HG03095 (cell line): ENCODE data around the gene PPFIA3.
A peak's percentile ranks its signal among the peaks of the same experiment; 100 is the strongest.
"Not testable (repeated sequence)": the region's sequence is repeated elsewhere in the genome, so short reads cannot be mapped to it uniquely, and the experiment has no call there.

Experiments used
- ATAC-seq: cut with Tn5 transposase; IDR thresholded peaks from one replicate; pipeline ENCODE4 v1.9.1; 2021; ENCODE audit warnings: moderate library complexity; ENCODE audit not compliant: unreplicated experiment

The PPFIA3 gene

DNA sequence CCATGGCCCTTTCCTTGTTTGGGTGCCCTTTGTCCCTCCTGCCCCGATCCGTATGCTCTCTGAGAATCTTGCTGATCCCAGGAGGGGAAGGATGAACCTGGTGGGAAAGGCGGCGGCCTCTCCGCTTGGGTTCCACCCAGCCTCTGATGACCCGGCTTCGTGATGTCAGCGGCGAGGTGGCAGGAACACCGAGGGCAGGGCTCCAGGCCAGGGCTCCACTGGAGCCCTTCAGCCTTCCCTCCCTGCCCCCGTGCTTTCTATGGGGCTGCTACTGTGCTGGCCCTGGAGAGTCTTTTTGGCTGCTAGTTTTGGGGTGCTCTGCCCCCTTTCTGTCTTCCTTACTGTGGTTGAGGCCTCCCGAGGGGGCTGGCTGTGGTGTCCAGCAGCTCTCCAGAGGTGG is 17.0 kb upstream of the PPFIA3 start:
- no peak for ATAC-seq

DNA sequence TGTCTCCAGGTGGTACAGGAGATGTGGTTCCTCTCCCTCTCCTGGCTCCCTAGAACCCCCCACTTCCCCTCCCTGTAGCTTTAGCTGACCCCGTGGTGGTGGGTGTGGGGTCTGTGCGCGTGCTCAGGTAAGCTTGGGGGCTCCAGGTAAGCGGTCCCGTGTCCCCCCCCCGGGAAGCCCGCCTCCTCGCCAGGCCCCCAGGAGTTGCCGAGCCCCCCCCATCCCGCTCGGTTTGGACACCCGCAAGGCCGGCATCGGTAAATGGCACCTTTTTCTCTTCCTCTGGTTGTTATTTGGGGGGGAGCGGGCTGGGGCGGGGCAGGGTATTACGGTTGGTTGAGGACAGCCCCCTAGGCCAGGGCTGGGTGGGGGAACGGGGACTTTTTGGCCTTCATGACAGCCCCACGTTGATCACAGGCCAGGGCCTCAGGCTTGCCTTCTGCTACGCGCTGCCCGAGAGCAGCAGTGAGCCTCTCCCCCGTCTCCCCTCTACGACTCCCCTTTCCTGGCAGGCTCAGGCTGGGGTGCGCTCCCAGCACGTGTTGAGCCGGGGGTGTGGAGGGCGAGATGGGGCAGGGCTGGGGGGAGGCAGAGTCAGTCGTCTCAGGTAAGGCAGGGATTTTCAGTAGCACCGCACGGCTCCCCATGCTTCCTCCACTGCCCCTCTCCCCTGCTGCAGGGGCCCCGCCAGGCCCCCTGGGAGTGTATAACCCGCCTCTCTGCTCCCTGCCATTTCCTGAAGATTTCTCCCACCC is 15.8 kb upstream of the PPFIA3 start:
- ATAC-seq, result no peak

GRCh38 chr19:49104229-49104864 is 15.0 kb upstream of the PPFIA3 start:
- ATAC-seq, result no peak

DNA sequence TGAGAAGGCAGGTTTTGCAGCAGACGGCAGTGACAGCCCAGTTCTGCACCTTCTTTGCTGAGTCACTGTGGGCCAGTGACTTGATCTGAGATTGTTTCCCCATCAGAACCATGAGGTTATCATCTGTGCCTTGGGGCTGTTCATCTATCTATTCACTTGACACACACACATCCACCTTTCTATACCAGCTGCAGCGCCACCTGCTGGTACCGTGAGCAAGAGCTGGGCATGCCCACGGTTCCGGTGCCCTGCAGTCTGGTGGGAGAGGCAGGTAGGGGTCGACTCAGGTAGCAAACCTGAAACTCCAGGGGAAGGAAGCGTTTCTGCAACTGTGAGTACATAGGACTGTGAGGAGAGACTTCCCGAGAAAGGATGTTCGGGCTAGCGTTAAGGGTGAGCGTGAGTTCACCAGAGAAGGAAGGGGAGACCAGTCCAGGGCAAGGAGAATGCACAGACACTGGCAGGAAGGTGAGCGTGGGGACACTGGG is 12.7 kb upstream of the PPFIA3 start:
- no peak for ATAC-seq

DNA sequence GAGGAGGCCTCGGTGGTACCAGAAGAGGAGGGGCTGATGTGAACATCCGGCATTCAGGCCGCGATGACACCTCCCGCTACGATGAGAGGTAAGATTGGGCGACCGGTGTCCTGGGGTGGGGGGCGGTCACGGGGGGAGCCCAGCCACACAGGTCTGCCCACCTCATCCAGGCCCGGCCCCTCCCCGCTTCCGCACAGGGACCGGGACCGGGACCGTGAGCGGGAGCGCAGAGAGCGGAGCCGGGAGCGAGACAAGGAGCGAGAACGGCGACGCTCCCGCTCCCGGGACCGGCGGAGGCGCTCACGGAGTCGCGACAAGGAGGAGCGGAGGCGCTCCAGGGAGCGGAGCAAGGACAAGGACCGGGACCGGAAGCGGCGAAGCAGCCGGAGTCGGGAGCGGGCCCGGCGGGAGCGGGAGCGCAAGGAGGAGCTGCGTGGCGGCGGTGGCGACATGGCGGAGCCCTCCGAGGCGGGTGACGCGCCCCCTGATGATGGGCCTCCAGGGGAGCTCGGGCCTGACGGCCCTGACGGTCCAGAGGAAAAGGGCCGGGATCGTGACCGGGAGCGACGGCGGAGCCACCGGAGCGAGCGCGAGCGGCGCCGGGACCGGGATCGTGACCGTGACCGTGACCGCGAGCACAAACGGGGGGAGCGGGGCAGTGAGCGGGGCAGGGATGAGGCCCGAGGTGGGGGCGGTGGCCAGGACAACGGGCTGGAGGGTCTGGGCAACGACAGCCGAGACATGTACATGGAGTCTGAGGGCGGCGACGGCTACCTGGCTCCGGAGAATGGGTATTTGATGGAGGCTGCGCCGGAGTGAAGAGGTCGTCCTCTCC is 11.5 kb upstream of the PPFIA3 start:
- ATAC-seq, result no peak

GRCh38 chr19:49109051-49109450 is 10.3 kb upstream of the PPFIA3 start:
- no peak for ATAC-seq

DNA sequence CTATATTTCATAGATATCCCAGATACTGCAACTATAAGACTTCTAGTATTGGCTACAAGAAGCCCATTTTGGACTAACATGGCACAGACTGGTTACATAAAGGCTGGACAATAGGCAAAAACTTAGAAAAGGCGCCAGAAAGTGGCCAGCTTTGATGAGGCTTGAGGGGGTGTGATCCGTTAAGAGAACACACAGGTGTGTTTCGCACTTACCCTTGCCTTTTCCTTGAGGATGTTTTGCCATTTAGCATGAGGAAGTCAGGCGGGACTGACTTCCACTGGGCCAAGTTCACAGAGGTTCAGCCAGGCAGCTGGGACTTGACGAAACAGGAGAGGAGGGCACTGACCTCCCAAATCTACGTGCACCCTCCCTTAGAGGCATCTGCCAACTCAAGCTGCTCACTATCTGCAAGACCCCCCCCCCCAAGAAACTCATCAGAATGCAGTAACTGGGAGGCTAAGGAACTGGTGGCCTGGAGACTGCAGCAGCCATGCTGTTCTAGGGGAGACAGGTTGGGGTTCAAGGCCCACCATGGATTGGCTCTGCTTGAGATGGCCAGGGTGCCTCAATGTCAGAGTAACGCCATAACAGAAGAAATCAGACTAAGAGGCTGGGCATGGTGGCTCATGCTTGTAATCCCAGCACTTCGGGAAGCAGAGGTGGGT is 9.6 kb upstream of the PPFIA3 start:
- ATAC-seq, result no peak

GRCh38 chr19:49110567-49110966 is 8.8 kb upstream of the PPFIA3 start:
- ATAC-seq, result no peak

DNA sequence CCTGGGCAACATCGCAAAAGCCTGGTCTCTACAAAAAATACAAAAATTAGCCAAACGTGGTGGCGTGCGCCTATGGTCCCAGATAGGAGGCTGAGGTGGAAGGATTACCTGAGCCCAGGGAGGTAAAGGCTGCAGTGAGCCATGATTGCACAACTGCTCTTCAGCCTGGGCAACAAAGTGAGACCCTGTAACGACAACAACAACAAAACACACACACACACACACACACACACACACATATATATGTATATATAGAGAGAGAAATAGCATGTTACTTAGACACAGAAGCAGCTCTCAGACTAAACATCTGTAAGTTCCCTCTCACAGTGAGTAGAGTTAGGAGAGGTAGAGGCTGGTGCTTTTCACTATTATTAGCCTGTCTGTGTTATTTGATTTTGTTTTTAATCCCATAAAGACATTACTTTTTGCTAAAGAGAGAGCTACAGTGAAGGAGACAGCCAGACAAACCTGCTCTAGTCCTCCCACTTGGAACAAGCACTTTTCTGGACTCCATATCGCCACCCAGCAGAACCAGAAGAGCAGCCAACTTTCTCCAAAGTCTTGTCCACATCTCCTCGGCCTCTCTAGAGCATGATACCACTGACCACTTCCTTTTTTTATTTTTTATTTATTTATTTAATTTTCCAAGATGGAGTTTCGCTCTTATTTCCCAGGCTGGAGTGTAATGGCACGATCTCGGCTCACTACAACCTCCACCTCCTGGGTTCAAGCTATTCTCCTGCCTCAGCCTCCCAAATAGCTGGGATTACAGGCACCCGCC is 7.9 kb upstream of the PPFIA3 start:
- ATAC-seq, result no peak

- ATAC-seq, result peak; percentile 44
Measured at GRCh38 chr19:49113762-49114629, 5.3 kb upstream of the PPFIA3 start, which contains the start of gene LIN7B. LIN7B (plus strand) TSS chr19:49114370; CDS start chr19:49114405, 35 bp downstream.

DNA sequence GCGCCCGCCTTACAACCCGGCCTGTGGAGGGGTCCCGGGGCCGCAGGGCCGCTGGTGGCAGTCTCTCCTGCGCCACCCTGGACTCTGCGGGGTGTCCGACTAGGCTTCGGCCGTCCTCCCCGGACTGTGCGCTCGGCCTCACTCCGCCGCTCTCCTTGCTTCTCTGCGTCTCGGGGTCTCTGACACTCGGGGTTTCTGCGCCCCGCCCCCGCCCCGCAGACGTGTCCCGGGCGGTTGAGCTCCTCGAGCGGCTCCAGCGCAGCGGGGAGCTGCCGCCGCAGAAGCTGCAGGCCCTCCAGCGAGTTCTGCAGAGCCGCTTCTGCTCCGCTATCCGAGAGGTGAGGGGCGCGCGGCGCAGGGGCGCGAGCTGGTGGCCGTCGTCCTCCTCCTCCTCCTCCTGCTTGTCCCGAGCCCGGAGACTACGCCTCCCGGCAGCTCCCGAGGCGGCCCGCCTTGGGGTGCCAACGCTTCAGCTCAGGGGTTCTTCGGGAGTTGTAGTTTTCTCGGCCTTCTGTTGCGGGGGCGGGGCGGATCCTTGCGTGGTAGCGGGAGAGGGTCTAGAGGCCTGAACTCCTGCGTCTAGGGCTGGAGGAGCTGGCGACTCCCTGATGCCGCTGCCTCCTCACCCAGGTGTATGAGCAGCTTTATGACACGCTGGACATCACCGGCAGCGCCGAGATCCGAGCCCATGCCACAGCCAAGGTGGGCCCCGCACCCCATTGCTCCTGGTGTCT is 4.5 kb upstream of the PPFIA3 start:
- ATAC-seq, result peak; percentile 3

DNA sequence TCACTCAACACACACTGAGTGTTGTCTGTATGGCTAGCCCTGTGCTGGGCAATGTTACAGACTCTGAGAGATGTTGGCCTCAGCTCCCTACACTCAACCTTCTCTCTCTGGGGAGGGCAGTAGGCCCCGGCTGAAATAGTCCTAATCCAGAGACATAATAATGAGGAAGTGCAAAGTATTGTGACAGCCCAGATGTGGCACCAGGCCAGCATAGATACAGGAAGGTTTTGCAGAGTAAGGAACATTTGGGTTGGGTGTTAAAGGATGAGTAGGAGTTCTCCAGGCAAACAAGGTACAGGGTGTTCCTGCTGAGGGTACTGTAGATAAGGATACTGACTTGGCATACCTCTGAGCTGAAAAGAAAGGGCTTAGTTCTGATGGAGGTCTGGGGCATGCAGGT is 2.8 kb upstream of the PPFIA3 start:
- ATAC-seq, result no peak

DNA sequence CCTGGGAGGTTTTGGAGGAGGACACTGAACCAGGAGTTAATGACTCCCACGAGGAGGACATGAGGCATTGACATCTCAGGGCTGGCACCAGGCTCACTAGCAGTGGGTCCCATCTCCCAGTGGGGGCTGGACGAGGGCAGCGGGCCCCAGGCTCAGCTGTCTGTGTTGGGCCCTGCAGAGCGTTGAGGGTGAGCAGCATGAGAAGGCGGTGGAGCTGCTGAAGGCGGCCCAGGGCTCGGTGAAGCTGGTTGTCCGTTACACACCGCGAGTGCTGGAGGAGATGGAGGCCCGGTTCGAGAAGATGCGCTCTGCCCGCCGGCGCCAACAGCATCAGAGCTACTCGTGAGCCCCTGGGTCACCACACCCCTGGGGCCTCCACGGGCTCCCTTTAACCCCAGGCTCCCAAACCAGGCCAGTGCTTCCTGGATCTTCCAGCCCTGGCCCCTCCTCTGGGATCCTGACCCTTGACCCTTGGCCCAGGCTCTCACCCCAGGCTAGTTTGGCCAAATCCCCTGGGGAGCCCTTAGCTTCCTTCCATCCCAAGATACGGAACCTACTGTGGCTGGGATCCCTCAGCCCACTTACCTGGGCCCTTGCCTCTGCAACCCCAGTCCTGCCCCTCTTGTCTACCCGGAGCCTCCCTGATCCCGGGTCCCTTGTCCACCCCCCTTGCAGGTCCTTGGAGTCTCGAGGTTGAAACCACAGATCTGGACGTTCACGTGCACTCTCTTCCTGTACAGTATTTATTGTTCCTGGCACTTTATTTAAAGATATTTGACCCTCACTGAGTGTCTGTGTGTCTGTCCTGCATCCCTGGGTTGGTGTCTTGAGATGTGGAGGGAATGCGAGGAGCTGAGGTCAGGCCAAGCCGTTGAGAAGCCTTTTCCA is 1.4 kb upstream of the PPFIA3 start:
- no peak for ATAC-seq

DNA sequence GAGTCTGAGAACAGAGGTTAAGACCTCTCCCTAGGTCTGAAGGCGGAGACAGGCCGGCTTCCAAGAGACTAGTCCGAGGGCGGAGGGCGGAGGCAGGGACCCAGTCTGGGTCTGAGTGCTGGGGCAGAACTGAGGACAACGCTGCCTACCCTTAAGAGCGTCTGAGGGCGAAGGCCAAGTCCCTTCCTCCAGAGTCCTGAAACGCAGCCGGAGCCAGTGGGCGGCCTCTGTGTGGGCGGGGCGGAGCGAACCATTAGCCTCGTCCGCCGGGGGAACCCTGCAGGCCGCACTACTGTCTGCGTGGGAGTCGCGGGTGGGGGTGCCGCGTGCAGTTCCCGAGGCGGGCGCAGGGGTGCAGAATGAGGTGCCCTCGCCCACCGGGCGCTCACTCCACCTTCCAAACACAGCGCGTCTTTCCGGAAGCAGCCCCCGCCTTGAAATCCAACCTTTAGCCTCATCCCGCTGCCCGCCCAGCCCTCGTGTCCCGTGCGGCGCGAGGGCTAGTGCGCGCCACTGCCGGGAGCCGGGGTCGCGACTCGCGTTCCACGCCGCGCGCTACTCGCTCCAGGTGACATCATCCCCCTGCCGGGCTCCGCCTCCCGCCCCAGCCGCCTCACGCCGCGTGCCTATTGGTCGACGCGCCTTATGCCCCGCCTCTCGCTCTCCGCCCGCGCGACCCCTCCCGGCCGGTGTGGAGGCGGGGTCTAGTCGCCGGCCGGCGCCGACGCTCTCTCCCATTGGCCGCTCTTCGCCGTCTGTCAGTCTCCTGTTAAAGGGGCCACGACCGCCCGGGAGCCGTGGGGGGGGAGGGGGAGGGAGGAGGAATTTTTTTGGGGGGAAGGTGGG is 556 bp upstream of the PPFIA3 start, which contains the start of gene C19orf73:
TSS of gene C19orf73 (minus strand) at position 579 of the 846 bp plus-strand sequence. CDS start at position 458, 121 bp downstream.
- ATAC-seq, result peak; percentile 72

DNA sequence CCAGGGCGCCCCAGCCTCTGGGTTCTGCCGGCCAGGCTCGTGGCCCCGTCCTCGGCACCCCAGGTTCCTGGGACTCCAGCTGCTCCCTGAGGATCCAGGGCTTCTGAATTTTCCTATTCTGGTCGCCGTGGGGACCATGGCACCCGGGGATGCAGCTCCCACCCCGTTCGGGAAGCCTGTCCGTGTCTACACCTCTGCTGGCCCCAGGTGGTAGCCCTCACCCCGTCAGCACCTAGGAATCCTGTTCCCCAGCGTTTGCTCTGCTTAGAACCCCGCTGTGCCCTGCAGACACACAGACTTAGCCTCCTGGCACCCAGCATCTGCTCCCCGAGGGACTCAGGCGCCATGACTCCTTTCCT is 960 bp downstream of the PPFIA3 start:
- no peak for ATAC-seq

DNA sequence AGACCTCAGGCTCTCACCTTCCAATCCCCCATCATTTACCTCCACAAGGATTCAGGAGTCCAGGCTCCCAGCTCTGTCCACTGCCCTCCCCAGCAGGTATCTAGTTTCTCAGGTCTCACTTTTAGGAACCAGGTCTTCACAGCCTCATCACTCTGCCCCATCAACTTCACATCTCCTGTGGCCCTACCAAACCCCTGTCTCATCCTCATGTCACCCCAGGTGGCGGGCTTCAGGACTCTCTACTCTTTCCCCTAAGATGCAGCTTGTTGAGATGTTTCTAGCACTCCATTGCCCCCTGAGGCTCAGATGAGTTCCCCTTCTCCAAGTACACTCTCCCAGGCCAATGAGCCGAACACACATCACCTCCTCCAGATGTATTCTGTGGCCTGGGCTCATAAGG is 1.5 kb downstream of the PPFIA3 start:
- ATAC-seq, result no peak

GRCh38 chr19:49121841-49122240 is 2.5 kb downstream of the PPFIA3 start:
- not testable (repeated sequence) for ATAC-seq
